Ovary (tissue), 3 donors: ENCODE results near the gene TMEFF2.

Experiments used
- POLR2A ChIP-seq: fragments of 450-650 bp; IDR thresholded peaks from one replicate; pipeline ENCODE4 v1.6.1; 2017; ENCODE audit warnings: antibody characterized with exemption, mild to moderate bottlenecking, moderate library complexity
- TF ChIP-seq, protein P1 (sequence below), 3 donors: fragments of 450-650 bp in 2 of 3; fragments of 200-600 bp in 1 of 3; IDR thresholded peaks; one replicate each; pipeline versions ENCODE4 v1.5.1 to v1.8.0; 2016 to 2022; ENCODE audit warnings: antibody characterized with exemption in 3 of 3, mild to moderate bottlenecking in 1 of 3
- donor health status: DM: no; HTN: no; CAD: no.

DNA sequence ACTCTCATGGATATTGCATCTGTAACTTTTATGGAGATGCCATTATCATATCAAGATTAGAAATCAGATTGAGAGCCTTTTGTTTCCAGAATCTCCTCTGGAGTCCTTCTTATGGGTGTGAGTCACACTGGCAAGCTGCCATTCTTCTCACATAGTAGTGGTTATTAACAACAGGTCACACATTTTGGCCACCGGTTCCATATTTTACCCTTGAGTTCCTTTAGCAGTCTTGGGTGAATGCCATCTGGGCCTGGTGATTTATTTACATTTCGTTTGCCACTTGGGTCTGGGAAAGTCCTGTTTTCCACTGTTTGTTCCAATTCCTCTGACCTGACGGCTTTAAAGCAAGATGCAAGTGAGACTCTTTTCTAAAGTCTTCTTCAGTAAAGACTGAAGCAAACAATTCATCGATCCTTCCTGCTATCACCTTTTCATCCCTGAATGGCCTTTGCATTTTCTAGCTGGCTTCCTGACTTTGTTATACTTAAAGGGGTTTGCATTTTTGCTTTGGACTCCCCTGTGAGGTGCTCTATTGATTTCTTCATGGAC is 267.3 kb downstream of the TMEFF2 start:
- TF ChIP-seq, protein P1, sequence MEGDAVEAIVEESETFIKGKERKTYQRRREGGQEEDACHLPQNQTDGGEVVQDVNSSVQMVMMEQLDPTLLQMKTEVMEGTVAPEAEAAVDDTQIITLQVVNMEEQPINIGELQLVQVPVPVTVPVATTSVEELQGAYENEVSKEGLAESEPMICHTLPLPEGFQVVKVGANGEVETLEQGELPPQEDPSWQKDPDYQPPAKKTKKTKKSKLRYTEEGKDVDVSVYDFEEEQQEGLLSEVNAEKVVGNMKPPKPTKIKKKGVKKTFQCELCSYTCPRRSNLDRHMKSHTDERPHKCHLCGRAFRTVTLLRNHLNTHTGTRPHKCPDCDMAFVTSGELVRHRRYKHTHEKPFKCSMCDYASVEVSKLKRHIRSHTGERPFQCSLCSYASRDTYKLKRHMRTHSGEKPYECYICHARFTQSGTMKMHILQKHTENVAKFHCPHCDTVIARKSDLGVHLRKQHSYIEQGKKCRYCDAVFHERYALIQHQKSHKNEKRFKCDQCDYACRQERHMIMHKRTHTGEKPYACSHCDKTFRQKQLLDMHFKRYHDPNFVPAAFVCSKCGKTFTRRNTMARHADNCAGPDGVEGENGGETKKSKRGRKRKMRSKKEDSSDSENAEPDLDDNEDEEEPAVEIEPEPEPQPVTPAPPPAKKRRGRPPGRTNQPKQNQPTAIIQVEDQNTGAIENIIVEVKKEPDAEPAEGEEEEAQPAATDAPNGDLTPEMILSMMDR (IDR thresholded peaks at IDR 0.05) = no peak
- TF ChIP-seq POLR2A = no peak
